HCT116 (cell line): ENCODE measurements around the gene CAPZB. TPM values are rescaled to one million over a fixed set of nuclear protein-coding genes. Genes with fewer than 3 reads are reported as not detected.

ENCODE experiments used
- ATAC-seq: fragments of 200-7000 bp; cut with Tn5 transposase; 2 replicates; pipeline ENCODE4 v1.9.1; 2020; ENCODE audit warnings: mild to moderate bottlenecking, moderate library complexity
- BruUV-seq: library from RNA; stranded (reverse); fragments of 400-500 nt; replicated peaks from 2 replicates; lab custom pipeline; 2021; lab: Mats Ljungman, UMichigan
- CTCF ChIA-PET: fragments of 300-600 bp; sonication (Branson Sonifier 250); formaldehyde crosslinking; loops from one replicate; lab custom pipeline; 2021; ENCODE audit warnings: antibody characterized with exemption; lab: Charles Lee
- POLR2A ChIA-PET: fragments of 300-600, 350-600 bp; sonication (Branson Sonifier 250); formaldehyde crosslinking; loops from one replicate; lab custom pipeline; 2021; ENCODE audit warnings: antibody characterized with exemption; lab: Charles Lee
- RAD21 ChIA-PET, 2 experiments: fragments of 300-600 bp; sonication (Branson Sonifier 250); formaldehyde crosslinking; loops; one replicate each; lab custom pipeline; 2023; ENCODE audit warnings: low total read pairs in 2 of 2; ENCODE audit not compliant: uncharacterized antibody in 2 of 2, unreplicated experiment in 2 of 2, low non-redundant PET in 1 of 2; lab: Charles Lee
- DNase-seq: peaks from one replicate; pipeline ENCODE4 v3.0.0-alpha.2; 2010; ENCODE audit warnings: low read depth, low spot score
- H2AFZ ChIP-seq: fragments of 200-600 bp; shearing (Covaris generic), sonication (generic); 2 replicates; pipeline ENCODE4 v1.6.1; 2017; ENCODE audit warnings: low read depth, mixed run types, mixed read lengths, antibody characterized with exemption, low read length; ENCODE audit not compliant: poor library complexity, severe bottlenecking
- H3K27ac ChIP-seq: 2 replicates; pipeline ENCODE4 v1.5.1; 2012; ENCODE audit warnings: low read depth, low read length
- H3K27me3 ChIP-seq: fragments of 200-600 bp; sonication (generic); 2 replicates; pipeline ENCODE4 v1.6.1; 2016; ENCODE audit warnings: mixed run types, low read length, mixed read lengths; ENCODE audit not compliant: insufficient read depth
- H3K36me3 ChIP-seq, 2 experiments: fragments of 200-500 bp in 1 of 2; fragments of 200-600 bp in 1 of 2; sonication (Bioruptor generic) in 1 of 2; sonication (generic) in 1 of 2; 2 replicates each; pipeline versions ENCODE4 v1.5.1 to v1.6.1; 2014 to 2016; ENCODE audit warnings: low read length in 2 of 2, inconsistent platforms in 1 of 2, mixed read lengths in 1 of 2, mixed run types in 1 of 2; ENCODE audit not compliant: insufficient read depth in 2 of 2, control insufficient read depth in 1 of 2
- H3K4me1 ChIP-seq, 2 experiments: fragments of 200-600 bp in 1 of 2; sonication (generic) in 1 of 2; 2 replicates each; pipeline versions ENCODE4 v1.5.1 to v1.6.1; 2012 to 2017; ENCODE audit warnings: low read length in 2 of 2, inconsistent platforms in 1 of 2, mild to moderate bottlenecking in 1 of 2, mixed read lengths in 1 of 2, mixed run types in 1 of 2, moderate library complexity in 1 of 2; ENCODE audit not compliant: insufficient read depth in 2 of 2, control insufficient read depth in 1 of 2
- H3K4me2 ChIP-seq: fragments of 200-600 bp; sonication (generic); 2 replicates; pipeline ENCODE4 v1.6.1; 2017; ENCODE audit warnings: mixed run types, low read length, mixed read lengths
- H3K4me3 ChIP-seq, 2 experiments: fragments of 200-600 bp in 1 of 2; sonication (generic) in 1 of 2; replicated peaks in 1 of 2; 2 replicates each; pipeline ENCODE4 v1.5.1; 2011 to 2016; ENCODE audit warnings: low read length in 2 of 2, control low read depth in 1 of 2, low read depth in 1 of 2, mild to moderate bottlenecking in 1 of 2, mixed read lengths in 1 of 2, mixed run types in 1 of 2
- H3K79me2 ChIP-seq: fragments of 200-600 bp; sonication (generic); 2 replicates; pipeline ENCODE4 v1.6.1; 2017; ENCODE audit warnings: mild to moderate bottlenecking, mixed run types, low read length, moderate library complexity, mixed read lengths; ENCODE audit not compliant: insufficient read depth
- H3K9ac ChIP-seq: fragments of 200-600 bp; sonication (generic); 2 replicates; pipeline ENCODE4 v1.6.1; 2016; ENCODE audit warnings: low read length, mixed read lengths
- H3K9me2 ChIP-seq: fragments of 200-600 bp; sonication (generic), shearing (Covaris generic); 2 replicates; pipeline ENCODE4 v1.6.1; 2017; ENCODE audit warnings: mixed run types, mild to moderate bottlenecking, moderate library complexity; ENCODE audit not compliant: insufficient read depth
- H3K9me3 ChIP-seq, 2 experiments: fragments of 200-500 bp in 1 of 2; fragments of 200-600 bp in 1 of 2; sonication (Bioruptor generic) in 1 of 2; sonication (generic) in 1 of 2; 2 replicates each; pipeline ENCODE4 v1.6.1; 2014 to 2017; ENCODE audit warnings: low read length in 2 of 2, mixed read lengths in 2 of 2, inconsistent platforms in 1 of 2, low read depth in 1 of 2, mild to moderate bottlenecking in 1 of 2, mixed run types in 1 of 2, moderate library complexity in 1 of 2; ENCODE audit not compliant: control insufficient read depth in 1 of 2, insufficient read depth in 1 of 2
- H4K20me1 ChIP-seq: fragments of 200-600 bp; sonication (generic), shearing (Covaris generic); 2 replicates; pipeline ENCODE4 v1.6.1; 2017; ENCODE audit warnings: mixed run types, mild to moderate bottlenecking, moderate library complexity; ENCODE audit not compliant: insufficient read depth
- ATF3 ChIP-seq: IDR thresholded peaks from 2 replicates; pipeline ENCODE4 v1.6.1; 2012
- CEBPB ChIP-seq: IDR thresholded peaks from 2 replicates; pipeline ENCODE4 v1.6.1; 2012; ENCODE audit warnings: low read depth
- CTCF ChIP-seq, 3 experiments: fragments of 200-600 bp in 1 of 3; sonication (generic) in 1 of 3; IDR thresholded peaks in 2 of 3; conservative IDR thresholded peaks in 1 of 3; 2 replicates each; pipeline ENCODE4 v1.5.1; 2012 to 2017; ENCODE audit warnings: low read depth in 2 of 3, low read length in 2 of 3, antibody characterized with exemption in 1 of 3, borderline replicate concordance in 1 of 3, control low read depth in 1 of 3, mild to moderate bottlenecking in 1 of 3, mixed read lengths in 1 of 3, mixed run types in 1 of 3, moderate library complexity in 1 of 3; ENCODE audit not compliant: insufficient read depth in 1 of 3
- ELF1 ChIP-seq: IDR thresholded peaks from 2 replicates; pipeline ENCODE4 v1.6.1; 2012; ENCODE audit warnings: low read depth, borderline replicate concordance
- EZH2 ChIP-seq: fragments of 200-600 bp; sonication (generic); IDR thresholded peaks from 2 replicates; pipeline ENCODE4 v1.6.1; 2017; ENCODE audit warnings: antibody characterized with exemption, mixed run types
- EZH2phosphoT487 ChIP-seq: fragments of 200-600 bp; IDR thresholded peaks from 2 replicates; pipeline ENCODE4 v1.6.1; 2018; ENCODE audit warnings: antibody characterized with exemption, borderline replicate concordance
- FOSL1 ChIP-seq: IDR thresholded peaks from 2 replicates; pipeline ENCODE4 v1.6.1; 2012; ENCODE audit warnings: low read depth
- JUND ChIP-seq: IDR thresholded peaks from 2 replicates; pipeline ENCODE4 v1.6.1; 2012
- POLR2A ChIP-seq: IDR thresholded peaks from 2 replicates; pipeline ENCODE4 v1.7.0; 2011; ENCODE audit warnings: borderline replicate concordance; ENCODE audit not compliant: insufficient read depth, insufficient read length; ENCODE audit errors: extremely low read depth
- POLR2AphosphoS5 ChIP-seq: IDR thresholded peaks from 2 replicates; pipeline ENCODE4 v1.6.1; 2011; ENCODE audit warnings: mild to moderate bottlenecking, low read depth, low read length, moderate library complexity
- RAD21 ChIP-seq: IDR thresholded peaks from 2 replicates; pipeline ENCODE4 v1.6.1; 2012; ENCODE audit warnings: low read depth, mild to moderate bottlenecking
- REST ChIP-seq: IDR thresholded peaks from 2 replicates; pipeline ENCODE4 v1.6.1; 2012; ENCODE audit warnings: low read depth
- SIN3A ChIP-seq: IDR thresholded peaks from 2 replicates; pipeline ENCODE4 v1.6.1; 2012; ENCODE audit warnings: low read depth
- TCF7L2 ChIP-seq: IDR thresholded peaks from 2 replicates; pipeline ENCODE4 v1.7.0; 2011; ENCODE audit warnings: borderline replicate concordance, inconsistent platforms; ENCODE audit not compliant: insufficient read depth, insufficient read length; ENCODE audit errors: extremely low read depth
- YY1 ChIP-seq: IDR thresholded peaks from 2 replicates; pipeline ENCODE4 v1.6.1; 2011; ENCODE audit warnings: low read length, low read depth, moderate library complexity, mild to moderate bottlenecking; ENCODE audit not compliant: insufficient replicate concordance; ENCODE audit errors: extremely low read depth
- ZFX ChIP-seq: fragments of 450-650 bp; IDR thresholded peaks from 2 replicates; pipeline ENCODE4 v1.6.1; 2017
- ZNF274 ChIP-seq: fragments of 200-500 bp; sonication (Bioruptor generic); IDR thresholded peaks from 2 replicates; pipeline ENCODE4 v1.6.1; 2014; ENCODE audit warnings: mild to moderate bottlenecking, low read depth, low read length, inconsistent platforms
- intact Hi-C: fragments of 100-400 bp; cut with micrococcal nuclease; formaldehyde crosslinking; loops from 2 replicates; pipeline ENCODE4 v1.10.0; 2022
- total RNA-seq: library from RNA; stranded (reverse); gene quantifications from one replicate; pipeline ENCODE4 v1.2.1, GENCODE V29; 2021; ENCODE audit not compliant: unreplicated experiment
- TF ChIP-seq, protein P1 (sequence below): IDR thresholded peaks from 2 replicates; pipeline ENCODE4 v1.6.1; 2011; ENCODE audit warnings: mild to moderate bottlenecking, low read length, moderate library complexity; ENCODE audit not compliant: insufficient replicate concordance; ENCODE audit errors: extremely low read depth
- TF ChIP-seq, protein P2 (sequence below): IDR thresholded peaks from 2 replicates; pipeline ENCODE4 v1.6.1; 2012

CAPZB gene
- total RNA-seq, 1 experiment from 2014 or later: 203 TPM

- no peak for DNase-seq
- H3K4me1 ChIP-seq: no peaks in the 10 kb centered on the region
- no peak for TF ChIP-seq ATF3
- TF ChIP-seq SIN3A: no peak
- no peak for TF ChIP-seq CEBPB
- TF ChIP-seq, protein P1, sequence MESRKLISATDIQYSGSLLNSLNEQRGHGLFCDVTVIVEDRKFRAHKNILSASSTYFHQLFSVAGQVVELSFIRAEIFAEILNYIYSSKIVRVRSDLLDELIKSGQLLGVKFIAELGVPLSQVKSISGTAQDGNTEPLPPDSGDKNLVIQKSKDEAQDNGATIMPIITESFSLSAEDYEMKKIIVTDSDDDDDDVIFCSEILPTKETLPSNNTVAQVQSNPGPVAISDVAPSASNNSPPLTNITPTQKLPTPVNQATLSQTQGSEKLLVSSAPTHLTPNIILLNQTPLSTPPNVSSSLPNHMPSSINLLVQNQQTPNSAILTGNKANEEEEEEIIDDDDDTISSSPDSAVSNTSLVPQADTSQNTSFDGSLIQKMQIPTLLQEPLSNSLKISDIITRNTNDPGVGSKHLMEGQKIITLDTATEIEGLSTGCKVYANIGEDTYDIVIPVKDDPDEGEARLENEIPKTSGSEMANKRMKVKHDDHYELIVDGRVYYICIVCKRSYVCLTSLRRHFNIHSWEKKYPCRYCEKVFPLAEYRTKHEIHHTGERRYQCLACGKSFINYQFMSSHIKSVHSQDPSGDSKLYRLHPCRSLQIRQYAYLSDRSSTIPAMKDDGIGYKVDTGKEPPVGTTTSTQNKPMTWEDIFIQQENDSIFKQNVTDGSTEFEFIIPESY: no peak
- TF ChIP-seq CTCF (IDR thresholded peaks at IDR 0.05 in 2 of 3, conservative IDR thresholded peaks at IDR 0.05 in 1 of 3; ENCODE audit: borderline replicate concordance in 1 of 3, insufficient read depth in 1 of 3, low read depth in 2 of 3, low read length in 2 of 3): no peak
- no peak for TF ChIP-seq POLR2AphosphoS5
- no peak for TF ChIP-seq TCF7L2
- no peak for TF ChIP-seq FOSL1
- no peak for TF ChIP-seq ELF1
- TF ChIP-seq POLR2A: no peak
- TF ChIP-seq EZH2phosphoT487: no peak
- TF ChIP-seq EZH2: no peak
- TF ChIP-seq RAD21: no peak
- no peak for TF ChIP-seq JUND
- TF ChIP-seq ZFX: no peak
- TF ChIP-seq ZNF274: no peak
- TF ChIP-seq, protein P2, sequence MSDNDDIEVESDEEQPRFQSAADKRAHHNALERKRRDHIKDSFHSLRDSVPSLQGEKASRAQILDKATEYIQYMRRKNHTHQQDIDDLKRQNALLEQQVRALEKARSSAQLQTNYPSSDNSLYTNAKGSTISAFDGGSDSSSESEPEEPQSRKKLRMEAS: no peak
- TF ChIP-seq YY1: no peak
- TF ChIP-seq REST: no peak
- TF ChIP-seq, all 23 proteins: peak for 0
- intact Hi-C loops: no loop called here
- Histone ChIP-seq H3K36me3 (peaks cover 4 to 13% of the 10 kb centered on the region in 2 experiments; a peak in 2 of 4 replicates), H2AFZ (no peak overlapping the region), H3K4me2 (no peak overlapping the region), H3K9me3 (no peaks in the 10 kb centered on the region), H3K9ac (no peak overlapping the region), H3K9me2 (no peaks in the 10 kb centered on the region), H3K27ac (no peak overlapping the region), H3K4me3 (no peak overlapping the region), H3K79me2 (peaks cover 53% of the 10 kb centered on the region), H3K27me3 (no peaks in the 10 kb centered on the region), H4K20me1 (peaks cover 8% of the 10 kb centered on the region; the same call in 1 of the 2 replicates)
- ChIA-PET POLR2A (no interaction called here), CTCF (interaction anchor here (0.6 kb wide), 1 partner anchor 26 kb away, joined by 3 read pairs; no protein-coding TSS in a partner anchor), RAD21 (no interaction called here)
- no TSS peak for BruUV-seq
- ATAC-seq: no peak
Observed at GRCh38 chr1:19421365-19421764, 64.0 kb downstream of the CAPZB start.
